Measurements from ENCODE around the gene PGC. TPM values are rescaled to one million over a fixed set of nuclear protein-coding genes. Genes with fewer than 3 reads are reported as not detected.

PGC gene
- total RNA-seq, 1 donor from 2014 or later, result not detected

DNA sequence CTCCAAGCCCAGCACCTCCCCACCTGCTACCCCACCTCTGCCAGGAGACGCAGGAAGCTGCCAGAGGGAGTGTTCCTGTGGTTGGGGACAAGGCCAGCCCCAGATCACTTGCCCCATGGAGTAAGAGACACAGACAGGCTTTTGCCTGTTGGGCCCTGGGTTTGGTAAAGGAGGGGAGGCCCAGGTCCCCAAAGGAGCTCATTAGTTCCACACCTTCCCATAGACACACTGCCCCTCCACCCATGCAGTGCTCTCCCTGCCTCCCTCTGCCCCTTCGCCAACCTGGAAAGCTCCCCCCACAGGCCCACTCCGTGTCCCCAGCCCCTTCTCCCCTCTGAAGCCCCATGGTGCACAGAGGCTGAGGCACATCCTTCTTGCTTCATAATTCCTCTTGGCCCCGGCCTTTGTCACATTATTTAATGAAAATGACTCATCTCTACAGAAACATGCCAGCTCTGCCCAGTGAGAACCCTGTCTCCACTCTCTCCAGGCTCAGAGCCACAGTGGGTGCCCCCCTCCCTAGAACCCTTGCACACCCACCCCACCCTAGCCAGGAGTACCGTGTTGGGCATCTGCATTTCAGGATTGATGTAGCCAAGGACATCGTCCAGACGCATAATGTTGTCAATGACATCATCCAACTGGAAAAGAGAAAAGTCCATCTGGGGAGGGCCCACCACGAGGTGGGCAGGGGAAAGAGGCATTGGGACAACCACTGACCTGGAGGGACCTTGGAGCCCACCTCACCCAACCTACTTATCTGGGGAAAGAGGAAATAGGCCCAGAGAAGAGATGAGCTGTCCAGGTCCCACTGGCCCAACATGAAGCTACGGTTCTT is 57.8 kb downstream of the PGC start:
- no peak overlapping the region for H3K27ac Mint-ChIP-seq
- no peak overlapping the region for H3K4me3 Mint-ChIP-seq
- DNase-seq (ENCODE audit: low spot score in 2 of 2, unreplicated experiment in 2 of 2), result no peak
- TF ChIP-seq, protein P1, sequence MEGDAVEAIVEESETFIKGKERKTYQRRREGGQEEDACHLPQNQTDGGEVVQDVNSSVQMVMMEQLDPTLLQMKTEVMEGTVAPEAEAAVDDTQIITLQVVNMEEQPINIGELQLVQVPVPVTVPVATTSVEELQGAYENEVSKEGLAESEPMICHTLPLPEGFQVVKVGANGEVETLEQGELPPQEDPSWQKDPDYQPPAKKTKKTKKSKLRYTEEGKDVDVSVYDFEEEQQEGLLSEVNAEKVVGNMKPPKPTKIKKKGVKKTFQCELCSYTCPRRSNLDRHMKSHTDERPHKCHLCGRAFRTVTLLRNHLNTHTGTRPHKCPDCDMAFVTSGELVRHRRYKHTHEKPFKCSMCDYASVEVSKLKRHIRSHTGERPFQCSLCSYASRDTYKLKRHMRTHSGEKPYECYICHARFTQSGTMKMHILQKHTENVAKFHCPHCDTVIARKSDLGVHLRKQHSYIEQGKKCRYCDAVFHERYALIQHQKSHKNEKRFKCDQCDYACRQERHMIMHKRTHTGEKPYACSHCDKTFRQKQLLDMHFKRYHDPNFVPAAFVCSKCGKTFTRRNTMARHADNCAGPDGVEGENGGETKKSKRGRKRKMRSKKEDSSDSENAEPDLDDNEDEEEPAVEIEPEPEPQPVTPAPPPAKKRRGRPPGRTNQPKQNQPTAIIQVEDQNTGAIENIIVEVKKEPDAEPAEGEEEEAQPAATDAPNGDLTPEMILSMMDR (IDR thresholded peaks at IDR 0.05; ENCODE audit: unreplicated experiment), result no peak
- H3K27me3 Mint-ChIP-seq (ENCODE audit: low read depth), result peaks cover 3% of the 10 kb centered on the region
- H3K36me3 Mint-ChIP-seq, result no peaks in the 10 kb centered on the region
- no peaks in the 10 kb centered on the region for H3K4me1 Mint-ChIP-seq
- no peaks in the 10 kb centered on the region for H3K9me3 Mint-ChIP-seq

DNA sequence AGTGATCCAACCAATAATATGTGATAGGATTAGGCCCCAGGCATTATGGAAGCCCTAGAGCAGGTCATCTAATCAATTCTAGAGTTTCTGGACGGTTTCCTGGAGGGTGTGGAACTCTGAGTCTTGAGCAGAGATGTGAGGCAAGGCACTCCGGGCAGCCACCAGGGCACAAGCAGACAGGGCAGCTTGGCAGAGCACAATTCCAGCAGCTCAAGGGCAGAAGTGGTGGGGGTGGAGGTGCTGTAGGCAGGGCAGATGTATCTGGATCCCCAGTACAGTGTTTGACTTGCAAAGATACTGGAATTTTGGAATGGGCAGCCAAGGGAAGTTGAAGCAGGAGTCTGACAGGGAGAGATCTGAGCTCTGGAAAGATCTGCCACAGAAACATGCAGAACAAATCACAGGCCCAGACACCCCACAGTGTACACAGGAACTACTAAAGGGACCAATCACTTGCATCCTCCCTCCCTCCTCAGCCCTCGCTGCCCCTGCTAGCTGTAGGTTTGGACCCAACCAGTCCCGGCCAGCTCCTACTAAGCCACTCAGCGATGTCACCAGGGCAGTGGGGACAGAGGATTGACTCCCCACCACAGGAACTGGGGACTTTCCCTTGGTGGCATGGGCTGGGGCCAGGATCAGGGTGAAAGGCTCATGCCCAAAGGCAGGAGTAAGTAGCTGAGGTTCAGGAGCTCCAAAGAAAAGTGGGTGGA is 58.8 kb downstream of the PGC start:
- Mint-ChIP-seq H3K9me3 (no peaks in the 10 kb centered on the region), H3K36me3 (no peaks in the 10 kb centered on the region), H3K4me1 (peaks cover 4% of the 10 kb centered on the region), H3K4me3 (no peak overlapping the region), H3K27me3 (ENCODE audit: low read depth) (peaks cover 5% of the 10 kb centered on the region), H3K27ac (no peak overlapping the region)
- no peak for DNase-seq (ENCODE audit: low spot score in 2 of 2, unreplicated experiment in 2 of 2)
- TF ChIP-seq, protein P1 (IDR thresholded peaks at IDR 0.05; ENCODE audit: unreplicated experiment), result no peak

DNA sequence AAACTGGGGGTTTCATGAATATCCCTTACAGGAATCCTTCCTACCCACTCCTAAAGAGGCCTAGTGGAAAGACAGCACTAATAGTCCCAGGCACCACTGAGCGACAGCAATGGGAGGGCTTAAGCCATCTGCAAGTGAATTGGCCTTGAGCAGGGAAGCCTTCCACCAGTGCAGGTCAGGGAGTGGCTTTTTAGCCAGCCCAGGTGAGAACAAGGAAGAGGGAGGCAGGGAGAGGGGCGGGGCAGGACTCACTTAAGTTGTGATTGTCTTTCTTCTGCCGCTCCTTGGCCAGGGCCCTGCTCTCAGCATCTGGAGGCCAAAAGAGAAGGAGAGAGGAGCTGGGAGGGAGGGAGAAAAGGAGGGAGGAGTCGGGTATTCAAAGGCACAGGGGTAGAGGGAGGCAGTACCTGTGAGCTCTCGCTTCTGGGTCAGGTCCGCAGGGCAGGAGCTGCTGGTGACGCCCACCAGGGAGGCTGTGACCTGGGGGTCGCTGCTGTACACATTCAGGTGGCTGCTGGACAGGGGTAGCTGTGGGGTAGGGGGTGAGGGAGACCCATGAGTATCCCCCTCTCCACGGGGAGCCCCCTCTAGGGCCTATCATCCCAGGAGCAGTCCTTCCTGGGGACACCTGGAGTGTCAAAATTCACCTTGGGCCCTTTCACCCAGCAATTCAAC is 59.6 kb downstream of the PGC start:
- Mint-ChIP-seq H3K4me1 (peaks cover 6% of the 10 kb centered on the region), H3K4me3 (no peak overlapping the region), H3K36me3 (no peaks in the 10 kb centered on the region), H3K27me3 (ENCODE audit: low read depth) (peaks cover 5% of the 10 kb centered on the region), H3K27ac (no peak overlapping the region), H3K9me3 (no peaks in the 10 kb centered on the region)
- DNase-seq (ENCODE audit: low spot score in 2 of 2, unreplicated experiment in 2 of 2), result no peak
- TF ChIP-seq, protein P1 (IDR thresholded peaks at IDR 0.05; ENCODE audit: unreplicated experiment), result no peak

Other genes starting within 250 kb of the PGC start
- 85.1 to 91.0 TPM (median 87.9 TPM) in 3 replicates for gene FOXP4, start 201.0 kb downstream of the PGC start, total RNA-seq
- 146 to 149 TPM (median 148 TPM) in 3 replicates for gene MDFI, start 108.9 kb downstream of the PGC start, total RNA-seq
- gene TFEB, start 11.8 kb downstream of the PGC start, total RNA-seq, result 3.2 to 4.4 TPM (median 3.8 TPM) in 3 replicates
- gene FRS3, start 32.5 kb upstream of the PGC start, total RNA-seq, result 5.8 to 6.8 TPM (median 6.3 TPM) in 3 replicates
- 4.5 to 8.1 TPM (median 6.6 TPM) in 3 replicates for gene PRICKLE4, start 33.4 kb upstream of the PGC start, total RNA-seq
- gene TOMM6, start 40.3 kb upstream of the PGC start, total RNA-seq, result 151 to 168 TPM (median 158 TPM) in 3 replicates
- 12.0 to 13.8 TPM (median 12.1 TPM) in 3 replicates for gene USP49, start 148.0 kb upstream of the PGC start, total RNA-seq
- 24.1 to 25.1 TPM (median 25.1 TPM) in 3 replicates for gene MED20, start 173.7 kb upstream of the PGC start, total RNA-seq
- gene BYSL, start 174.1 kb upstream of the PGC start, total RNA-seq, result 32.7 to 36.5 TPM (median 32.8 TPM) in 3 replicates
- gene CCND3, start 194.4 kb upstream of the PGC start, total RNA-seq, result 37.2 to 42.0 TPM (median 39.5 TPM) in 3 replicates

Measured in mesothelial cell of epicardium (in vitro differentiated cells).